HG02642 (cell line): ENCODE data around the gene TULP3.

ENCODE experiments used
- ATAC-seq: cut with Tn5 transposase; IDR thresholded peaks from one replicate; pipeline ENCODE4 v1.9.1; 2021; ENCODE audit warnings: mild to moderate bottlenecking; ENCODE audit not compliant: unreplicated experiment, poor library complexity

TULP3 gene

GRCh38 chr12:2963154-2963759 lies 72.6 kb downstream of the TULP3 start:
- no peak for ATAC-seq

- no peak for ATAC-seq
Observed at GRCh38 chr12:2963760-2964292, 73.1 kb downstream of the TULP3 start.

- no peak for ATAC-seq
Observed at GRCh38 chr12:2967651-2968050, 77.0 kb downstream of the TULP3 start.

DNA sequence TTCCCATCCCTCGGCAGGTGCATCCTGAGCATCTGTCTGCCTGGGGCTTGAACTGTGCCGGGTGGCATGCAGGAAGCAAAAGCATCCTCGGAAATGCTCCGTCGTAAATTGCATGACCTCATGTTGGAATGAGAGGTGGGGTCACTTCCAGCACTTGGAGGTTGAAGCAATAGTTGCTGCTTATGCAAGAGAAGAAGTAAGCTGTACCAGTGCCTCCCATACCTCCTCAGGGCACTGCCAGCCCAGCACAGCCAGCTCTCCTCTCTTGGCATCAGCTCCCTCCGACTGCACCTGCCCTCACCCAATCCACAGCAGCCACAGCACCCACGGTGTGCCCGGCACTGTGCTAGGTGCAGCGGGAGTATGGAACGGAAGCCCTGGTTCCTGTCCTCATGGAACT lies 80.1 kb downstream of the TULP3 start:
- no peak for ATAC-seq

- no peak for ATAC-seq
Observed at GRCh38 chr12:2973566-2973965, 82.9 kb downstream of the TULP3 start.

GRCh38 chr12:2974560-2974971 lies 83.9 kb downstream of the TULP3 start:
- no peak for ATAC-seq

- no peak for ATAC-seq
Observed at GRCh38 chr12:2976581-2976996, 85.9 kb downstream of the TULP3 start.

- no peak for ATAC-seq
Observed at GRCh38 chr12:2977776-2978175, 87.1 kb downstream of the TULP3 start.

- no peak for ATAC-seq
Observed at GRCh38 chr12:2979806-2980205, 89.1 kb downstream of the TULP3 start.

DNA sequence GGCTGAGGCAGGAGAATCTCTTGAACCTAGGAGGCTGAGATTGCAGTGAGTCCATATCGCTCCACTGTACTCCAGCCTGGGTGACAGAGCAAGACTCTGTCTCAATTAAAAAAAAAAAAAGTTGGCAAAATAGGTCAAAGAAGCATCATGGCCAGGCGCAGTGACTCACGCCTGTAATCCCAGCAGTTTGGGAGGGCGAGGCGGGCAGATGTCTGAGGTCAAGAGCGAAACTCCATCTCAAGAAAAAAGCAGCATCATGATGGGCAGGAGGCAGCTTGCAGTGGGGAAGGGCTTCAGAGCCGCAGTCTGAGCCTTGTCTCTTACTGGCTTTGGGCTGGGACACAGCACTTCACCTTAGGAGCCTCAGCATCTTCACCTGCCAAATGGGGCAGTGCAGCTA lies 89.9 kb downstream of the TULP3 start:
- ATAC-seq: no peak

GRCh38 chr12:2982361-2982760 lies 91.7 kb downstream of the TULP3 start:
- ATAC-seq: no peak

- ATAC-seq: no peak
Observed at GRCh38 chr12:2984249-2984648, 93.6 kb downstream of the TULP3 start.

- ATAC-seq: no peak
Observed at GRCh38 chr12:2984698-2985097, 94.0 kb downstream of the TULP3 start.

GRCh38 chr12:2986876-2987275 lies 96.2 kb downstream of the TULP3 start:
- ATAC-seq: no peak

GRCh38 chr12:2988494-2988893 lies 97.8 kb downstream of the TULP3 start:
- no peak for ATAC-seq
